Measurements from ENCODE around the gene EIF1AD. TPM values are rescaled to one million over a fixed set of nuclear protein-coding genes. Genes with fewer than 3 reads are reported as not detected.
"Not testable (repeated sequence)": the region's sequence is repeated elsewhere in the genome, so short reads cannot be mapped to it uniquely, and the experiment has no call there.

EIF1AD gene
- total RNA-seq, 2 experiments from 2014 or later = 53.4 to 57.5 TPM

DNA sequence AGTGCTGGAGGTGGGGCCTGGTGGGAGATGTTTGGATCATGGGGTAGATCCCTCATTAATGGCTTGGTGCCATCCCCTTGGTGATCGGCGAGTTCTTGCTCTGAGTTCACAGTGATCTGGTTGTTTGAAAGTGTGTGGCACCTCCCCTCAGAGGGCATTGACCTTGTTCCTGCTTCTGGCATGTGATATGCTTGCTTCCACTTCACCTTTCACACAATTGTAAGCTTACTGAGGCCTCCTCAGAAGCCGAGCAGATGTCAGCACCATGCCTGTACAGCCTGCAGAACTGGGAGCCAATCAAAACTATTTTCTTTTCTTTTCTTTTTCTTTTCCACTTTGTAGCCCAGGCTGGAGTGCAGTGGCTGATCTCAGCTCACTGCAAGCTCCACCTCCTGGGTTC is 35.4 kb upstream of the EIF1AD start:
- H3K4me1 Mint-ChIP-seq = no peaks in the 10 kb centered on the region
- H3K9me3 Mint-ChIP-seq = no peaks in the 10 kb centered on the region
- peaks cover 17% of the 10 kb centered on the region for H3K27me3 Mint-ChIP-seq
- ATAC-seq (ENCODE audit: low read depth) = no peak
- POLR2A ChIA-PET = no interaction called here
- no peak overlapping the region for H3K4me3 Mint-ChIP-seq
- no peak for DNase-seq
- no peaks in the 10 kb centered on the region for H3K36me3 Mint-ChIP-seq
- no peak overlapping the region for H3K27ac Mint-ChIP-seq

- H3K27me3 Mint-ChIP-seq = peaks cover 14% of the 10 kb centered on the region
- POLR2A ChIA-PET = no interaction called here
- no peaks in the 10 kb centered on the region for H3K9me3 Mint-ChIP-seq
- ATAC-seq (ENCODE audit: low read depth) (no peak), DNase-seq (no peak)
- H3K4me1 Mint-ChIP-seq = no peaks in the 10 kb centered on the region
- no peak overlapping the region for H3K27ac Mint-ChIP-seq
- no peaks in the 10 kb centered on the region for H3K36me3 Mint-ChIP-seq
- no peak overlapping the region for H3K4me3 Mint-ChIP-seq
Observed at GRCh38 chr11:66036334-66036710, 34.4 kb upstream of the EIF1AD start.

- ATAC-seq (ENCODE audit: low read depth) (no peak), DNase-seq (no peak)
- Mint-ChIP-seq H3K9me3 (no peaks in the 10 kb centered on the region), H3K27me3 (peaks cover 11% of the 10 kb centered on the region), H3K36me3 (no peaks in the 10 kb centered on the region), H3K4me1 (no peaks in the 10 kb centered on the region), H3K27ac (no peak overlapping the region), H3K4me3 (no peak overlapping the region)
- POLR2A ChIA-PET = interaction anchor here (0.6 kb wide), 1 partner anchor 325 kb away, joined by 4 read pairs; no protein-coding TSS in a partner anchor
Observed at GRCh38 chr11:66035653-66036333, 33.8 kb upstream of the EIF1AD start.

DNA sequence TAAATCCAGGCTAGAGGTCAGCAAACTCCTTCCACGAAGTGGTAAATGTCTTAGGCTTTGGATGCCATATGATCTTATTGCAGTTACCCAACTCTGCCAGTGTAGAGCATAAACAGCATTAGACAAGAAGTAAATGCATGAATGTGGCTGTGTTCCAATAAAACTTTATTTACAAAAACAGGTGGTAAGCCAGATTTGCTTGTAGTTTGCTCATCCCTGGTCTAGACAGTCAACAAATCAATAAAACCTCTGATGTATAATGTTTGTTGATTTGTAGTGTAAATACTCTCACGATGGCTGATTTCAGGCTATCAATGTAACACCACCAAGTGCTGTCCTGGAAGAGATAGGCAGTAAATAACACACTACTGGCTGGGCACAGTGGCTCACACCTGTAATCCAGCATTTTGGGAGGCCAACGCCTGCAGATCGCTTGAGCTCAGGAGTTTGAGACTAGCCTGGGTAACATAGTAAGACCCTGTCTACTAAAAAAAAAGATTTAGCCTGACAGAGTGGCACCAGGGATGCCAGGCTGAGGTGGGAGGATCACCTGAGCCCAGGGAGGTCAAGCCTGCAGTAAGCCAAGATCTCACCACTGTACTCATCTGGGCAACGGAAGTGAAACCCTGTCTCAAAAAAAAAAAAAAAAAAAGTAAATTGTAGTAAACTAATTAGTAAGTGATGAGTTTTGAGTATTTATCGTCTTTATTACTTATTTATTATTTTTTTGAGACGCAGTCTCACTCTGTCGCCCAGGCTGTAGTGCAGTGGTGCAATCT is 31.2 kb upstream of the EIF1AD start:
- DNase-seq = no peak
- no peak for ATAC-seq (ENCODE audit: low read depth)
- peaks cover 6% of the 10 kb centered on the region for H3K27me3 Mint-ChIP-seq
- H3K27ac Mint-ChIP-seq = no peak overlapping the region
- no peaks in the 10 kb centered on the region for H3K9me3 Mint-ChIP-seq
- H3K36me3 Mint-ChIP-seq = no peaks in the 10 kb centered on the region
- no peak overlapping the region for H3K4me3 Mint-ChIP-seq
- H3K4me1 Mint-ChIP-seq = no peaks in the 10 kb centered on the region
- POLR2A ChIA-PET = no interaction called here

- POLR2A ChIA-PET = no interaction called here
- ATAC-seq (ENCODE audit: low read depth) (no peak), DNase-seq (no peak)
- Mint-ChIP-seq H3K36me3 (no peaks in the 10 kb centered on the region), H3K27me3 (peaks cover 11% of the 10 kb centered on the region), H3K9me3 (no peaks in the 10 kb centered on the region), H3K4me3 (no peak within 1 kb of the TSS), H3K4me1 (peaks cover 6% of the 10 kb centered on the region), H3K27ac (no peak within 1 kb of the TSS)
Observed at GRCh38 chr11:66026017-66026529, 24.1 kb upstream of the EIF1AD start, which contains the start of gene CATSPER1. Gene CATSPER1 (minus strand): TSS chr11:66026479. CDS start chr11:66026379, 100 bp downstream.

DNA sequence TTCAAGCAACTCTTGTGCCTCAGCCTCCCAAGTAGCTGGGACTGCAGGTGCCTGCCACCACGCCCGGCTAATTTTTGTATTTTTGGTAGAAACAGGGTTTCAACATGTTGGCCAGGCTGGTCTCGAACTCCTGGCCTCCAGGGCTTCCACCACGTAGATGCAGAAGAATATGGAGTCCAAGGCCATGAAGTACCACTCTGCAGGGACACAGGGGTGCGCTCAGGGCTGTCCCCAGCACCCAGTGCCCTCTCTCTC is 21.2 kb upstream of the EIF1AD start:
- not testable (repeated sequence) for DNase-seq, H3K4me1 Mint-ChIP-seq

DNA sequence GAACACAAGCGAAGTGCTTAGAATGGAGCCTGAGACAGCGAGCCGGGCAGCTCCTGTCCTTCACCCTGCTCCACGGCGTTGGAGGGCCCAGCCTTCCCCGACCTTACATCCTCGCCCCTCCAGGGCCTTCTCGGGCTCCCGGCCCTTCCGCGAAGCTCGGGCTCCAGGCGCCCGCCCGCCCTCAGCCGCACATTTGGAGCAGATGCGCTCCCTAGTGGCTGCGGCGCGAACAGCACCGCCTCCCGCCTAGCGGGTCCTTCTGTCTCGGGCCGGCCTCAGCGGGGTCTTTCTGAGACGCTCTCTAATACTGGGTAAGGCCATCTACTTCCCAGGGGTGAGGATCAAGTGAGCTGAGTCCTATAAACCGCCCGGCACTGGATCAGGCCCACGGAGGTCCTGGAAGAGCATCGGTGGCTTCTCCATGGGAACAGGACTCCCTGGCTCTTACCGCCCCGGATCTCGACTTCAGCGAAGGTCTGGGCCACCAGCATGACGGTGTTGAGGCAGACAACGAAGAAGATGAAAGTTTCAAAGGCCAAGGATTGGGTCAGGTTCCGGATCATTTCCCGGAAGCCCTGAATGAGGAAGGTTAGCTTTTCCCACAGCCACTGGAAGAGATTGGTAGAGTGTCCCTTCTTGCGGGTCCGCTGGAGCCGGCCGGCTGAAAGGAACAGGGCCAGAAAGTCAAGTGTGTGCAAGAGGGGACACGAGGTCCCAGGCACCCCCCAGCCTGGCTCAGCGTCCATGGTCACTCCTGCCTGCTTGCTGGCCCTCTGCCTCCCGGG is 20.6 kb upstream of the EIF1AD start:
- H3K4me3 Mint-ChIP-seq = peak overlapping the region; percentile 55
- DNase-seq = peak; percentile 91
- no peaks in the 10 kb centered on the region for H3K36me3 Mint-ChIP-seq
- H3K9me3 Mint-ChIP-seq = no peaks in the 10 kb centered on the region
- POLR2A ChIA-PET = interaction anchor here (0.6 to 1.8 kb wide), 4 partner anchors 20 to 325 kb away, joined by 3 to 6 read pairs (median 5); partner anchors contain the start of genes BANF1 and SF3B2
- H3K4me1 Mint-ChIP-seq = peaks cover 8% of the 10 kb centered on the region
- H3K27me3 Mint-ChIP-seq = peaks cover 5% of the 10 kb centered on the region
- ATAC-seq (ENCODE audit: low read depth) = peak; percentile 89
- H3K27ac Mint-ChIP-seq = peak overlapping the region; percentile 24

More for the DNA sequence above, 21.2 kb upstream of the EIF1AD start:
- POLR2A ChIA-PET = interaction anchor here (0.8 to 1.8 kb wide), 2 partner anchors 29 to 312 kb away, joined by 3 to 5 read pairs; partner anchors contain the start of gene SF3B2
- H3K4me3 Mint-ChIP-seq; H3K27ac Mint-ChIP-seq; H3K27me3 Mint-ChIP-seq; H3K36me3 Mint-ChIP-seq; ATAC-seq (ENCODE audit: low read depth); H3K9me3 Mint-ChIP-seq: not testable (repeated sequence)

- DNase-seq (no peak), ATAC-seq (ENCODE audit: low read depth) (peak; percentile 14)
- peaks cover 5% of the 10 kb centered on the region for H3K27me3 Mint-ChIP-seq
- no peak overlapping the region for H3K4me3 Mint-ChIP-seq
- H3K27ac Mint-ChIP-seq = peak overlapping the region; percentile 20
- peaks cover 8% of the 10 kb centered on the region for H3K4me1 Mint-ChIP-seq
- POLR2A ChIA-PET = no interaction called here
- H3K9me3 Mint-ChIP-seq = no peaks in the 10 kb centered on the region
- H3K36me3 Mint-ChIP-seq = no peaks in the 10 kb centered on the region
Observed at GRCh38 chr11:66020618-66021357, 18.8 kb upstream of the EIF1AD start.

DNA sequence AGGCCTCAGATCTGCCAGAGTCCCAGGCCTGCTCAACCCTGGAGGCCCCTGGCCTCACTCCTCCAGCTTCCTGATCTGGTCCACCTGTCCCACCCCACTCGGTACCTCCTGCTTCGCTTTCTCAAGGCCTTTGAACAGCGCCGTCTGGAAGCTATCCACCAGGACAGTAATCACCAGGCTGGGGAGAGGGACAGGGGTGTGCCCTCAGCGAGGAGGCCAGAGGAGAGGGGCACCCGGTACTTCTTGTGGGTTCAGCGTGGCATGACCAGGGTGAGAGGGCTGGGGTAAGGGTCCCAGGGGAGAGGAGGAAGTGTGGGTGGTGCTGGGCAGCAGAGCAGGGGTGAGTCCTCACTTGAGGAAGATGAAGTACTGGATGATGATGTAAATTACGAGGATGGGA is 18.3 kb upstream of the EIF1AD start:
- DNase-seq (no peak), ATAC-seq (ENCODE audit: low read depth) (no peak)
- Mint-ChIP-seq H3K9me3 (no peaks in the 10 kb centered on the region), H3K27ac (no peak overlapping the region), H3K4me1 (peaks cover 8% of the 10 kb centered on the region), H3K36me3 (no peaks in the 10 kb centered on the region), H3K27me3 (peaks cover 5% of the 10 kb centered on the region), H3K4me3 (no peak overlapping the region)
- POLR2A ChIA-PET = no interaction called here

GRCh38 chr11:66017321-66017720 is 15.4 kb upstream of the EIF1AD start:
- Mint-ChIP-seq H3K4me3 (no peak overlapping the region), H3K36me3 (no peaks in the 10 kb centered on the region)
- POLR2A ChIA-PET = no interaction called here

DNA sequence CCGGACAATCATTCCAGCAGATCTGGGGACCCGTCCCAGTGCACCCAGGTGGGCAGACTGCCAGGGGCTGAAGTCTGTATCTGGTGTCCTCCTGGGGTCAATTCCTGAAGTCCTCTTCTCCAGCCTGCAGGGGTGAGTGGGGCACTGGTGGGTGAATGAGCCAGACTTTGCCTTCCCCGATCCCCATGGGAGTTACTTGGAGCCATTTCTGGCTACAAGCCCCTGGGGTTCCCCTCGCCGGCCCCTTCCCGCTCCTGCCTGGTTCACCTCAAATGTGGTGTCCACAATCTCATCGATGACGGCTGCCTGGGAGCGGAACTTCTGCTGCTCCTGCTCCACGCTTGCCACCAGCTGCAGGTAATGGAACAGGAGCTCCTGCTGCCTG is 14.8 kb upstream of the EIF1AD start:
- Mint-ChIP-seq H3K9me3 (no peaks in the 10 kb centered on the region), H3K36me3 (no peaks in the 10 kb centered on the region), H3K4me3 (no peak overlapping the region), H3K4me1 (peaks cover 3% of the 10 kb centered on the region), H3K27ac (no peak overlapping the region), H3K27me3 (peaks cover 12% of the 10 kb centered on the region)
- ATAC-seq (ENCODE audit: low read depth) = no peak
- no peak for DNase-seq
- POLR2A ChIA-PET = no interaction called here

More at GRCh38 chr11:66017321-66017720, 15.4 kb upstream of the EIF1AD start:
- peaks cover 10% of the 10 kb centered on the region for H3K27me3 Mint-ChIP-seq
- no peak overlapping the region for H3K27ac Mint-ChIP-seq
- no peaks in the 10 kb centered on the region for H3K9me3 Mint-ChIP-seq
- DNase-seq = no peak
- H3K4me1 Mint-ChIP-seq = peaks cover 3% of the 10 kb centered on the region
- no peak for ATAC-seq (ENCODE audit: low read depth)

- DNase-seq = no peak
- POLR2A ChIA-PET = no interaction called here
- Mint-ChIP-seq H3K9me3 (no peaks in the 10 kb centered on the region), H3K27ac (no peak overlapping the region), H3K4me3 (no peak overlapping the region), H3K36me3 (no peaks in the 10 kb centered on the region), H3K27me3 (peaks cover 16% of the 10 kb centered on the region), H3K4me1 (peaks cover 3% of the 10 kb centered on the region)
- no peak for ATAC-seq (ENCODE audit: low read depth)
Observed at GRCh38 chr11:66015936-66016792, 14.2 kb upstream of the EIF1AD start.
